Memory B cell (primary cell): ENCODE results near the gene ABCC4.
"Not testable (repeated sequence)": the region's sequence is repeated elsewhere in the genome, so short reads cannot be mapped to it uniquely, and the experiment has no call there.

Source experiments
- ATAC-seq: fragments of 150-1000 bp; cut with Tn5 transposase; 2 replicates; pipeline ENCODE4 v1.10.0; 2021; ENCODE audit warnings: low read depth, mild to moderate bottlenecking, moderate library complexity
- DNase-seq, 2 donors: peaks; one replicate each; pipeline ENCODE4 v3.0.0; 2022; ENCODE audit warnings: low spot score in 2 of 2
- H3K27ac Mint-ChIP-seq: one replicate; pipeline ENCODE4 v1.8.0; 2022; ENCODE audit warnings: mild to moderate bottlenecking, moderate library complexity, mixed read lengths
- H3K27me3 Mint-ChIP-seq: one replicate; pipeline ENCODE4 v1.8.0; 2022; ENCODE audit warnings: mixed read lengths
- H3K36me3 Mint-ChIP-seq: one replicate; pipeline ENCODE4 v1.8.0; 2022; ENCODE audit warnings: mild to moderate bottlenecking, mixed read lengths
- H3K4me1 Mint-ChIP-seq: one replicate; pipeline ENCODE4 v1.8.0; 2022; ENCODE audit warnings: mixed read lengths
- H3K4me3 Mint-ChIP-seq: one replicate; pipeline ENCODE4 v1.8.0; 2022; ENCODE audit warnings: mild to moderate bottlenecking, moderate library complexity, mixed read lengths
- H3K9me3 Mint-ChIP-seq: one replicate; pipeline ENCODE4 v1.8.0; 2022; ENCODE audit warnings: mixed read lengths

ABCC4 gene

DNA sequence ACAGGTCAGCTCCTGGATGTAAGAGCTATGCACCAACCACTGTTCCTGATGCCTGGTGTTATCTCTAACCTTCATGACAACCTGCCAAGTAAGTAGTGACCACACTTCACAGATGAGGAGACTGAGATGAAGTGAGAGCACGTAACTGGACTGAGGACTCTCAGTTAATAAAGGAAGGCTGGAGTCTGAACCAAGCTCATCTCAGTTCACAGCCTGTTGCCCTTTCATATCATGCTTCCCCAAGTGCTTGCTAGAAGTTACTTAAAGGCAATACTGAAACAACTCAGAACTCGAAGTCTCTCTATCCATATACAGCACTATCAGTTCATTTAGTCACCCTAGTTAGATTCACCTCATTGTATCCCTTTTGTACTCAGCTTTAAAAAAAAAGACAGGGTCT, 119.7 kb downstream of the ABCC4 start:
- no peak for DNase-seq
- Mint-ChIP-seq H3K9me3 (no peaks in the 10 kb centered on the region), H3K27ac (peak overlapping the region; percentile 10), H3K36me3 (peaks cover 17% of the 10 kb centered on the region), H3K27me3 (no peaks in the 10 kb centered on the region), H3K4me1 (no peaks in the 10 kb centered on the region), H3K4me3 (no peak overlapping the region)
- no peak for ATAC-seq

DNA sequence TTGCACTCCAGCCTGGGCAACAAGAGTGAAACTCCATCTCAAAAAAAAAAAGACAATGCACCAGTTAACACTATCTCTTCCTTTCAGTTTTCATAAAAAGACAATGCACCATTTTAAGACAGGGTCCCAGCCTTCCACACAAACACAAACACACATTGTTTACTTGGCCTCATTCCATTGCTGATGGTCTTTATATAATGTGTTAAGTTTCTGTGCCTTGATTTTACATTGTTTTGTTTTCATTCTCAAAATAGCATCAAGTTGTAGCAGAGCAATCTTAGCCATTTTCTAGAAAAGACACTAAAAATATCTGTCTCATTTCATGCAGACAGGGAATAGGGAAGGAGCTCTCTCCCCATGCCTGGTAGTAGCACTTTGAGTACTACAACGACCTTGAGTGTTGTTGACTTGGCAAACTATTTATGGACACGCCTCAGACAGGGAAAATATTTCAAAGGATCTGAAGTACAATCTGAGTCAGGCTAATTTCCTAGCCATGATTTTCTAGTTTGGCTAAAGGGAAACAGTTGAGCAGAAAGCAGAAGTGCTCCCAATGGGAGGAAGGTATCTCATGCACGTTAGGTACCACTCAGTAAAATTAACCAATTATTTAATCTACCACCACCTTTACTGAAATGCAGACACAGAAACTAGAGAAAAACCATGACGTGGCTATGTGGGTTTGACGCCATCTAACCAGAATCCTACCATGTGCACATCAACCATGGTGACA, 120.6 kb downstream of the ABCC4 start:
- Mint-ChIP-seq H3K4me1 (no peaks in the 10 kb centered on the region), H3K4me3 (no peak overlapping the region), H3K9me3 (no peaks in the 10 kb centered on the region), H3K36me3 (peaks cover 21% of the 10 kb centered on the region), H3K27me3 (no peaks in the 10 kb centered on the region), H3K27ac (no peak overlapping the region)
- ATAC-seq = no peak
- DNase-seq = no peak

DNA sequence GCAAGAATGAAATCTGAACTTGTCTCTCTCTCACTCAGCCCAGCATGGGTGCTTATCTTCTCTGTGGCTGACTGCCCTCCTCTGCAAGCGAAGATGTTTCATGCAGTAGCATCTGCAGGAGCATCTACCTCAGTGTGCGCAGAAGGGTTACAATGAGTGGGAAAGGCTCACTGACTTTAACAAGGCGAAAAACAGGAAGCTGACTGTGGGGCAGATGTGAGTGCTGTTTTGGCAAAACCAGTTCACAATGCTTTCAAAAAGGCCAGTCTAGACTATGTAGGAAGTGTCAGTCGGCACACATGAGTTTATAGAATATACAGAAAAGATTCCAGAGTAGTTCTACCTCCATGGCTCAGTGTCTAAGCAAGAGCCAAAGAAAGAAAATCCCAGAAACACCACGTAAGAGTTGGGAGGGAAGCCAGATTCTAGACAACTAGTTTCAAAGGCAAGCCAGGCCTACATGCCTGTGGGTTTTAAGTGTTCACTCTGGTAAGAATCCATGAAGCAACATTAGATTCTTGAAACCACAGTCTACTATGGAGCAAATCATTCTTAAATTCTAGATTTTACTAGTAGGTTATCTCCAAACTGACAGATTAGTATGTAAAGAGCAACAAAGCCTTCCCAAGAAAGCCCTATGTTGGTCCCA, 124.5 kb downstream of the ABCC4 start:
- Mint-ChIP-seq H3K9me3 (no peaks in the 10 kb centered on the region), H3K4me1 (no peaks in the 10 kb centered on the region), H3K4me3 (no peak overlapping the region), H3K36me3 (peaks cover 31% of the 10 kb centered on the region), H3K27ac (no peak overlapping the region), H3K27me3 (no peaks in the 10 kb centered on the region)
- DNase-seq = no peak
- ATAC-seq = no peak

DNA sequence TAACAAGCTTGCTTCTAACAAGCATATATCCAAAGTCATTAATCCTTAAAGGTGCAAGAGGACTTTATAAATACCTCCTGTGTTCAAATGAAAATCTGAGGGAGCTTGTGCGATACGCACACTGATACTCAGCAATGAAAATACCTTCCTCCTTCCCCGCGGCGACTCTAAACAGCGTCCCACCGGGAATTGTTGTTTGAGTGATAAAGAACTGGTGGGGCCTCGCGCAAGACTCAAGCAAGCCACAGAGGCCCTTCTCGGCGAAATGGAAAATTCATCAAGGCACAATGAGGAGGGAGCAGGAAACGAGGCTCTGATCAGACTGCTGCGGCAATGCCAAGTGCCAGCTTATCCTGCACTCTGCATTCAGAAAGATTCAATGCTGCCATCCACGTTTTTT, 126.7 kb downstream of the ABCC4 start:
- DNase-seq (no peak), ATAC-seq (no peak)
- Mint-ChIP-seq H3K4me3 (no peak overlapping the region), H3K36me3 (peaks cover 43% of the 10 kb centered on the region), H3K4me1 (no peaks in the 10 kb centered on the region), H3K27me3 (no peaks in the 10 kb centered on the region), H3K27ac (no peak overlapping the region), H3K9me3 (no peaks in the 10 kb centered on the region)

DNA sequence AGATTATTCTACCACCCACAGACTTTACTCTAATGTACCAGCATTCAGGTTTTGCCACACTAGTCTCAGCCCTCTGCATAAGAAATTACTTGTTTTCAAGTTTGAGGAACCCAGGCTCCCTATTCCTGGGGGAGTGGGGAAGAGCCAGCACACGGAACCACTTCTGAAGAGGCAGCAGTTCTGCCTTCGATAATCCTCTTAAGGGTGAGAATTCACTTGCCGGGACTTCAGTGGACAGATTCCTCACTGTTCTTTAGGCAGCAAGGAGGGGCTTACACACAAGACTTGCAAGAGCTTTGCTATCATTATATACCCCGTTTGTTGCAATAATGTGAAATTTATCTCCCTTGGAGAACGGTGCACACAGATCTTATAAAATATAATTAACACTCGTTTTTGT, 133.1 kb downstream of the ABCC4 start:
- no peak for DNase-seq
- no peak overlapping the region for H3K27ac Mint-ChIP-seq
- no peaks in the 10 kb centered on the region for H3K4me1 Mint-ChIP-seq
- H3K4me3 Mint-ChIP-seq = no peak overlapping the region
- H3K27me3 Mint-ChIP-seq = no peaks in the 10 kb centered on the region
- no peak for ATAC-seq
- no peaks in the 10 kb centered on the region for H3K9me3 Mint-ChIP-seq
- H3K36me3 Mint-ChIP-seq = peaks cover 27% of the 10 kb centered on the region

DNA sequence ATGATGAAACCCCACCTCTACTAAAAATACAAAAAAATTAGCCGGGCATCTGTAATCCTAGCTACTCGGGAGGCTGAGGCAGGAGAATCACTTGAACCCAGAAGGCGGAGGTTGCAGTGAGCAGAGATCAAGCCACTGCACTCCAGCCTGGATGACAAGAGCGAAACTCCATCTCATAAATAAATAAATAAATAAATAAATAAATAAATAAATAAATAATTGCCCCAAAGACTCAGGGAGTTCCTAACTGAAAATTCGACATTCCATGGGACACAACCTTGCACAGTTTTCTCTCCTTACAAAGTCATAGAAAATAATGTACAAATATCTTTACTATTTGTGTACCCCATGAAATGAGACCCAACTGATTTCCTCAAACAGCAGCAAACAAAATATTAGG, 134.2 kb downstream of the ABCC4 start:
- not testable (repeated sequence) for H3K27me3 Mint-ChIP-seq, H3K4me1 Mint-ChIP-seq, H3K9me3 Mint-ChIP-seq, H3K4me3 Mint-ChIP-seq, DNase-seq, ATAC-seq, H3K27ac Mint-ChIP-seq
- H3K36me3 Mint-ChIP-seq = peaks cover 23% of the 10 kb centered on the region

DNA sequence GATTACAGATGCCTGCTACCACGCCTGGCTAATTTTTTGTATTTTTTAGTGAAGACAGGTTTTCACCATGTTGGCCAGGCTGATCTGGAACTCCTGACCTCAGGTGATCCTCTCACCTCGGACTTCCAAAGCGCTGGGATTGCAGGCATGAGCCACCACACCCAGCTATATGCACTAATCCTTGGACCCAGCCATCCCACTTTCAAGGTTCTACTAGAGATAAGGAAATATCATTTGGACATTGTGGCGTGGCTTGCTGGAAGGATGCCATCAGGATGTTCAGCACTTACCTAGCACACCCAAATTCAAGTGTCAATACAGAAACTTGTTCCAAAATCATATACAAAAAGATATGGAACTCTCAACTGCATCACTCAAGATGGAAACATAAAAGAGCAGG, 136.4 kb downstream of the ABCC4 start:
- no peak for DNase-seq
- Mint-ChIP-seq H3K9me3 (no peaks in the 10 kb centered on the region), H3K4me3 (no peak overlapping the region), H3K27ac (no peak overlapping the region), H3K27me3 (no peaks in the 10 kb centered on the region), H3K4me1 (no peaks in the 10 kb centered on the region), H3K36me3 (peaks cover 17% of the 10 kb centered on the region)
- no peak for ATAC-seq

DNA sequence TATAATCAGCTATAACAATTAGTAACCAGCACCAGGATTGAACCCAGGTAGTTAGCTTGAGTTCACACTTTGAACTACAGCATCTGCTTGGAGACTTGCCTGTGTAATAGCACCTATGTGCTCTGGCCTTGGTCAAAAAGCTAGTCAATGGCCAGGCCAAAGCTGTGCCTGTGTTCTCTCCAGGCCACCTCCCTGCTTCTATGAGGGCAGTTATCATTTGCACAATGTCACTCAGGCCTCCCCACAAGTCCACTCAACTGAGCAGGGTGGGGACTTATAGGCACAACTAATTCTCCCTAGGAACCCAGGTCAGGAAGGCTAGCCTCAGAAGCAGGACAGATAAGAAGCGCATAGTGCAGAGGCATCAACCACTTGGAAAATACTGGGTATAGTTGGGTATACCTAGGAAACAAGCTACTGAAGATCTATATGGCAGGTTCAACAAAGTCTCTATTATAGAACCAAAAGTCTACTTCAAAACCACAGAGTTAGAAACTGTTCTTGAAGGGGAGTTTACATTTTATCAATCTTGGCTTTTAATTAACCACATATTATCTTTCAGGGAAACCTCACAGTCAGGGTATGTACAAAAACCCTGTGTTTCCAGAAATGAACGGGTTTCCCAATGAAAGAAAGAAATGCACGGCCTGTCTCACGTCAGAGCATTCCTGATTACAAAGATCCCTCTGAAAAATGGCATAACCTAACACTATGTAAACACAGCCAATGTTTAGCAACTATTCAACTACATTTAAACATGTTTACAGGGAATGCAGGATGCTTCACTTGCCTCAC, 140.9 kb downstream of the ABCC4 start:
- ATAC-seq = no peak
- Mint-ChIP-seq H3K9me3 (no peaks in the 10 kb centered on the region), H3K4me1 (no peaks in the 10 kb centered on the region), H3K36me3 (peaks cover 17% of the 10 kb centered on the region), H3K4me3 (no peak overlapping the region), H3K27ac (no peak overlapping the region), H3K27me3 (no peaks in the 10 kb centered on the region)
- no peak for DNase-seq

DNA sequence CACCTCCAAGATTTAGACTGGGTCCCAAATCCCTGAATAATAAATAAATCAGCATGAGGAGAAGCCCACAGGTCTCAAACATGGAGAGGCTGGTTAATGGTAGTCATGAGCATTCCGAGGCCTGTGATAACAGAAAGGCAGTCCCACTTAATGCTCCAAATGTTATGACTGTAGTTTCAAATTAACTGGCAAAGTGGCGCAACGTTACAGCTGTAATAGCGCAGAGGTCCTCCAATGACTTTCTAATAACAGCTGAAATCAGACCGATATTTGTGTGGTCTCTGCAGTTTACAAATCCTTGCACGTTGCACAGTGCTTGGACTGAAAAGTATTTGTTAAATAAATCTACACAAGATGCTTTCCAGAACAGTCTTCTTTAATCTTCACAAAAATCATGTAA, 141.8 kb downstream of the ABCC4 start:
- H3K9me3 Mint-ChIP-seq = no peaks in the 10 kb centered on the region
- no peak overlapping the region for H3K4me3 Mint-ChIP-seq
- H3K36me3 Mint-ChIP-seq = peaks cover 13% of the 10 kb centered on the region
- no peaks in the 10 kb centered on the region for H3K27me3 Mint-ChIP-seq
- no peaks in the 10 kb centered on the region for H3K4me1 Mint-ChIP-seq
- no peak for DNase-seq
- H3K27ac Mint-ChIP-seq = no peak overlapping the region
- no peak for ATAC-seq

DNA sequence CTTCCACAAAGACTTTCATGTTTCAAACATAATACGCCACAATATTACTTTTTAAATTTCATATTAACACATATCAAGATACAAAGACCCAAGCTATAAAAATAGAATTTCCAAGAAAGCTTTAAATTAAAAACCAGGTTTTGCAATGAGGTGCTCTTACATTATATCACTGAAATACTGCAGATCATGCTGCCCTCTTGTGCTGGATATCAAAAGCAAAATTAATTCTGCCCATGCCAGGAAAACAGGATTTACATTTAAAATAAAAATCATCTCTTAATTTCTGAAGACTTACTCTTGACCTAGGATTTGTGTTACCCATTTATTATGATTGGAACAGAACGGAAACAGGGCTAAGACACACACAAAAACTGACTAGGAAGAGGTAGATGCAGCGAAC, 145.0 kb downstream of the ABCC4 start:
- H3K27ac Mint-ChIP-seq = no peak overlapping the region
- DNase-seq = no peak
- no peaks in the 10 kb centered on the region for H3K4me1 Mint-ChIP-seq
- H3K27me3 Mint-ChIP-seq = no peaks in the 10 kb centered on the region
- H3K36me3 Mint-ChIP-seq = peaks cover 17% of the 10 kb centered on the region
- no peaks in the 10 kb centered on the region for H3K9me3 Mint-ChIP-seq
- H3K4me3 Mint-ChIP-seq = no peak overlapping the region
- ATAC-seq = no peak

DNA sequence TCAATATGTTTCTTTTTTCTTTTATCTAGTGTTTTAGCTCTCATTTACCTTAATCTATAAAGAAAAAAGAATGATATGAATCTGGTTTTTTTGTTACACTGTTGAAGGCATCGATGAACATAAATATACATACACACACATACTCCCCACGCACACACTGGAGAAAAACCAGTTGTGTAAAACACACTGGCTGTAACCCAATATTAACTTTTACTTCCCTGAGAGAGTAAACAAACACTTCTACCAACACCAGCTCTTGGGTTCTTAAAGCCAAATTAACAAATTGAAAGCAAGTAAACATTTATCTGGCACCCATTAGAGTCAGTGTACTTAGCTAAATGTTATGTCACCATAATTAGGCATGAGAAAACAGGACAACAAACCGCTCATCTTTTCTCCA, 145.7 kb downstream of the ABCC4 start:
- no peak overlapping the region for H3K4me3 Mint-ChIP-seq
- peaks cover 15% of the 10 kb centered on the region for H3K36me3 Mint-ChIP-seq
- no peak overlapping the region for H3K27ac Mint-ChIP-seq
- H3K4me1 Mint-ChIP-seq = no peaks in the 10 kb centered on the region
- no peak for ATAC-seq
- DNase-seq = no peak
- no peaks in the 10 kb centered on the region for H3K9me3 Mint-ChIP-seq
- no peaks in the 10 kb centered on the region for H3K27me3 Mint-ChIP-seq

DNA sequence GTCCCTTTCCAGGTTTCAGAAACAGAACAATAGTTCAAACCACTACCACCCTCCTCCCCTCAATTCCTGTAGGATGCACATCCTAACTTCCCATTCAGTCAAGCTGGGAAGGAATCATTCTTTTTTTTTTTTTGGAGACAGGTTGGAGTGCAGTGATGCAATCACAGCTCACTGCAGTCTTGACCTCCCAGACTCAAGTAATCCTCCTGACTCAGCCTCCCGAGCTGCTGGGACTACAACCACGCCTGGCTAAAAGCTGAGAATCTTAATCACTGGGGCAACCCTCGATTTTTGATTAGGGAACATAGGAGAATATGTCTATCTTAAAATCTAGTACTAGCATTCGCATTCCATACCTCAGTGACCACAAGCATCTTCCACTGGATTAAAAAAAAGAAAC, 146.2 kb downstream of the ABCC4 start:
- DNase-seq (no peak), ATAC-seq (no peak)
- Mint-ChIP-seq H3K27ac (no peak overlapping the region), H3K4me3 (no peak overlapping the region), H3K36me3 (peaks cover 12% of the 10 kb centered on the region), H3K4me1 (no peaks in the 10 kb centered on the region), H3K9me3 (no peaks in the 10 kb centered on the region), H3K27me3 (no peaks in the 10 kb centered on the region)

DNA sequence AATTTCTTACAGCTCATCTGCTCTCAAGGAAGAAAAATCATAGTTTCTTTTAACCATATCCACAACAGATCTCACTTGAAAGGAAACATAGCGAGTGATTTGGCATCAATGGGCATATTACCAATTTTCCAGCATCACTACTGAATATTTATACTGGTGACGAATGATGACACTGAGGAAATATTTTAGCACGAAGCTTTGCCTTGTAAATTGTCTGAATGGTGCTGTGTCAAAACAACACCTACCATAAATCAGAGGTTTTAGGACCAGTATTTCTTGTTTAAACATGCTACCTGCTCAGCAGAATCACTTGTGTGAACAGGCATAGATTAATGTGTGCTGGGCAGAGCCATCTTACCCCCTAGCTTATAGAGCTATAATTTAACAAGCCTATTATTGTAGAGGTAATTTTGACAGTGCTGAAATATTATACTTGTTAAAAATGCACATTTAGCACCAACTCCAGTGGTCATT, 146.8 kb downstream of the ABCC4 start:
- DNase-seq (no peak), ATAC-seq (no peak)
- Mint-ChIP-seq H3K27me3 (no peaks in the 10 kb centered on the region), H3K27ac (no peak overlapping the region), H3K9me3 (no peaks in the 10 kb centered on the region), H3K36me3 (peaks cover 12% of the 10 kb centered on the region), H3K4me3 (no peak overlapping the region), H3K4me1 (no peaks in the 10 kb centered on the region)

DNA sequence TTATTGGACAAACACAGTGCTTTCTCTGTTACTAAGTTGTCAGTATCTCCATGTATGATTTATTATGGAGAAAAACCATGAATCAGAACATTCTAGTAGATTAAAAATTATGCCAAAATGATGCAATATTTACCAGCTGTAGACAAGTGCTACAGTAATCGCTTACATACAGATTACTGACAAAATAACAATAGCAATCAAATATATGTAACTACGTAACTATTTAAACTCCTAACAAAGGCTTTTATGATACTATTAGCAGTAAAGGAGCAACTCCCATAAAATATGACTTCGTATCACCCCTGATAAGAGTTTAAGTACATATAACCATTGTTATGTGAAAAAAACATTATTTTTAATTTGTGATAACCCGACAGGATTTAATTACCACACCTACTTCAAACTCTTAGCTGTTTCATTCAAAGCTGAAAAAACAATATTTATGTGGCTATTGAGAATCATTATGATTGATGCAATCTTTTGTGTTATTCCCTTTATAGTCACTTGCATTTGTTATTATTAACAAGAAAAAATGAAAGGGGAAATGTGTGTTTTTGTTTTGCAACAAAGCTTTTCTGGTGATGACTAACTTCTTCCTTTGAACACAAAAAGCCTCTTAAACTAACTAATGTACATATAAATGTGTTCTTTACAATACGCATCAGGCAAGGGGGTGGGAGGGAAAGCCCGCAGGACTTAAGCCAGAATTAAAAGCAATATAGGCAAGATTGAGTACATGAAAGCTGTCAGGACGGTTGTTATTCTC, 147.4 kb downstream of the ABCC4 start:
- Mint-ChIP-seq H3K27me3 (no peaks in the 10 kb centered on the region), H3K27ac (no peak overlapping the region), H3K4me1 (no peaks in the 10 kb centered on the region), H3K36me3 (peaks cover 12% of the 10 kb centered on the region), H3K9me3 (no peaks in the 10 kb centered on the region), H3K4me3 (no peak overlapping the region)
- ATAC-seq = no peak
- no peak for DNase-seq
